T-helper 22 cell (primary cell): ENCODE data around the gene ELK3.

Source experiments
- DNase-seq: peaks from one replicate; pipeline ENCODE4 v3.0.0-alpha.2; 2020; ENCODE audit warnings: low read depth

Gene ELK3

GRCh38 chr12:96258104-96258961 is 64.2 kb downstream of the ELK3 start:
- no peak for DNase-seq

GRCh38 chr12:96260231-96260630 is 66.1 kb downstream of the ELK3 start:
- no peak for DNase-seq

- no peak for DNase-seq
Observed at GRCh38 chr12:96260644-96261043, 66.5 kb downstream of the ELK3 start.

DNA sequence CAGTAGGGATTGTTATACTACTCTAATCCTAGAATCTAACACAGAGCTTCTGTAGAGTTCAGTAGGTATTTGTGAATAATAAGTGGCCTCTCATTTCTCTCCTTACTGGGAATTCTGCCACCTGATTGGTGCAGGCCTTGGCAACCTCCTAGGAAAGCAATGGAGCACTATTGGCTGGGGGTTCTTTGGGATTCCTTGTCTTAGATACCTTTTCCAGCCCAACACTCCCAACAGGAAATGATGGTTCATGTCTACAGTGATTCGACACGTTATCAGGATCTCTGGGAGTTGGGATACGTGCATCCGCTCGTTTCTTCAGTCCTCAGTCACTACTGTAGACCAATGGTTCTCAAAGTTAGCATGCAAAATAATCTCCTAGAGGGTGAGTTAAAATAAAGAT is 67.4 kb downstream of the ELK3 start:
- DNase-seq, result no peak

GRCh38 chr12:96263449-96263902 is 69.3 kb downstream of the ELK3 start:
- DNase-seq, result no peak

GRCh38 chr12:96265400-96265799 is 71.2 kb downstream of the ELK3 start:
- DNase-seq, result no peak

DNA sequence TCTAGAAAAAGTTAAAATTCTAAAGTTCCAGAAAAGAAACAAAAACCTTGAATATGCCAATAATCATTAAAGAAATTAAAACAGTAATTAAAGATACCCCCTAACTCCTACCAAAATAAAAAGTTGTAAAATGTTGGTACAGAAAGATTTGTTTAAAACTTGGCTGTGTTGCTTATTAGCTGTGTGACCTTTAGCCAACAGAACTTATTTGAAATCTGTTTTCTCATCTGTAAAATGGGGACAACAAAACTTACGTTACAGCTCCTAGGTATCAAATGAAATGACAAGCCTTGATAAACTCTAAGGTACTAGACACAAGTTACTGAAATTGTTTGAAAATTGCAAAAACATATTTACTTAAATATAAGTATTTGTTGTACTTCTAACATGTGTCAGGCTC is 71.7 kb downstream of the ELK3 start:
- DNase-seq, result no peak

DNA sequence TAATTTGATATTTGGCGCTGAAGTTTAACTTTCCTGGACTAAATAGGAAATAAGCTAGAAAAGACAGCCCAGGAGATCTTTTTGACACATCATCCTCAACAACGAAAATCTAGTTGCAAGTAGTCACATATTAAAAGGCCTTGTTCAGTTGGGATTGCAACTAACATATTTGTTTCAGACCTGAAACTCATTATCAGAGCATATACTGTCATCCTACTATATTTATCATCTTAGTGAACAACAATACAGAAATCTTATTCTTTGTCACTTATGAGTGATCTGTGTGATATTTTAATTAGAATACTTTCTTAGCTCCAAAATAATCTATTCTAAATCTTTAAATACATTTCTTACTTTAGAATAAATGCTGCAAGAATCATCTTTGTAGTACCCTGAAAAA is 72.1 kb downstream of the ELK3 start:
- no peak for DNase-seq

- DNase-seq, result no peak
Observed at GRCh38 chr12:96271469-96272199, 77.5 kb downstream of the ELK3 start.

- no peak for DNase-seq
Observed at GRCh38 chr12:96274331-96274730, 80.2 kb downstream of the ELK3 start.

DNA sequence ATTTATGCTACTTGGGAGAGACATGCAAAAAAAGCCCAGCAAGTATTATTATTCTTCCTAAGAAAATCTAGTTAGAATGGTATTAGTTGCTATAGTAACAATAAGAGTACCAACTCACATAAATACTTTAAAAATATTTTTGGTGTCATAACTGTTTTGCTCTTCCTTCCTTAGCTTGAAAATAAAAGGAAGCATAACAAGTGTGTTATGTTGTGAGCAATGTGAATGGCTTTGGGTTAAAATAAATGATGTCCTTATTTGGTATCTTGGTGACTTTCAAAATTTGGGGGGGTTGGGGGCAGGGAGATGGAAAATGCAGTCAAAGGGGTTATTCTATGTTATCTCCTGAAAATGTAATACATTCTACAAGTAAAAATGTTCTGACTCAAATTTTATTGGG is 91.0 kb downstream of the ELK3 start:
- DNase-seq, result no peak

DNA sequence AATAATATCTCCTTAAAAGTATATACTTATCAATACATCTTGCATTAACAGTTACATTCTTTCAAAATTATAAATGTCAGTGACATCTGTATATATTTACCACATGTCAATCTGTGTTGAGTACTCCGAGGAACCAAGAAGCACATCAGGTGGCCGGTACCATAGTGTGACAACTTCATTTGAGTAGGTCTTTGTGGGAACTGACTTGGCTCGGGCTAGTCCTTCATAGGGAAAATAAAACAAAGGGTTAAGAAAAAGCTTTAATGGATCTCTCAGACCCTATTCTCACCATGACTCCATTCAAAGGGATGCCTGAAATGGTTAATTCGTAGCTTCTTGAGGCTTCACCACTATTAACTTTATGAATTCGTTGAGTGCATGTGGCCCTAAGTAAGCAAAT is 94.9 kb downstream of the ELK3 start:
- no peak for DNase-seq

- no peak for DNase-seq
Observed at GRCh38 chr12:96293093-96293492, 98.9 kb downstream of the ELK3 start.

- DNase-seq, result no peak
Observed at GRCh38 chr12:96294831-96295230, 100.7 kb downstream of the ELK3 start.

GRCh38 chr12:96295532-96296160 is 101.5 kb downstream of the ELK3 start:
- no peak for DNase-seq

- DNase-seq, result no peak
Observed at GRCh38 chr12:96297504-96297903, 103.3 kb downstream of the ELK3 start.

GRCh38 chr12:96300064-96300463 is 105.9 kb downstream of the ELK3 start:
- no peak for DNase-seq

GRCh38 chr12:96301732-96302131 is 107.6 kb downstream of the ELK3 start:
- DNase-seq, result no peak

DNA sequence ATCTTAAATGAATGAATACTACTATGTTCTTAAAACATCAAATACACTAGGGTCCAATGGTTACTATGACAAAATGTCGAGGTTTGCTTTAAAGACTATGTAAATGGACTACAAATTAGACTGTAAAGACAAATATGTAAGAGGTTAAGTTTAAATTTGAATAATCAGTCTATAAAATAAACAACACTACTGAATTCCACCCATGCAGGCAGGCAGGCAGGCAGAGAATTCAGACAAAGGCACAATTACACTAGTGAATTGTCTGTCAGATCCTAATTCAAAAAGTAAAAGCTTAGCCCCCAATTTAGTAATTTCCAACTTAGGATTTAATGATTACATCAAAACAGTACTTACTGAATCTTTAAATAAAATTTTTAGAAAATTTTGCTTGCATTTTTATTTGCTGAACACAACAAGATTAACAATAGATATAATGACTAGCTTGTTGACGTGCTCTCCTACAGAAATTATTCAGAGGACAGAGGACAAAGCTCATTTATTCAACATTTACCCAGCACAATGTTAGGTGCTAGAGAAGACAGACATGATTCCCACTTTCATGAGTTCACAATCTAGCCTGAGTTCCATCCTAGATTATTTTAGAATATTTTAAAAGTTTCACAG is 108.6 kb downstream of the ELK3 start:
- no peak for DNase-seq

GRCh38 chr12:96303653-96304052 is 109.5 kb downstream of the ELK3 start:
- no peak for DNase-seq

DNA sequence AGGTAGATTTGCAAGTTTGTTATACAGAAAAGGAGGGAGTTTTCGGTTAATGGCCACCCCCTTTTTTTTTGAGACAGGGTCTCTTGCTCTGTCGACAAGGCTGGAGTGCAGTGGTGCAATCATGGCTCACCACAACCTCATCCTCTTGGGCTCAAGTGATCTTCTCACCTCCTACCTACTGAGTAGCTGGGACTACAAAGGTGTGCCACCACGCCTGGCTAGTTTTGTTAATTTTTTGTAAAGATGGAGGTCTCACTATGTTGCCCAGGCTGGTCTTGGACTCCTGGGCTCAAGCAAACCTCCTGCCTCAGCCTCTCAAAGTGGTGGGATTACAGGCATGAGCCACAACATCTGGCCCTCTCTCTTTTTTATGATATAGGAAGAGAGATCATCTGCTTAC is 111.5 kb downstream of the ELK3 start:
- no peak for DNase-seq

GRCh38 chr12:96308881-96309280 is 114.7 kb downstream of the ELK3 start:
- no peak for DNase-seq
